Anterior cingulate cortex (tissue), 58 donors: ENCODE results near the gene DDR2.

Experiments
- DNase-seq, 58 donors: peaks; one replicate each; lab custom pipeline; 2025; lab: John Stamatoyannopoulos, UW

The DDR2 gene

GRCh38 chr1:162670928-162671663, 38.8 kb downstream of the DDR2 start:
- peak in 1 of 58 donors; percentile 18 for DNase-seq

GRCh38 chr1:162671664-162672410, 39.6 kb downstream of the DDR2 start:
- no peak for DNase-seq

- DNase-seq: no peak
These were observed 40.5 kb downstream of the DDR2 start for GRCh38 chr1:162672622-162673260.

GRCh38 chr1:162674034-162674608, 41.9 kb downstream of the DDR2 start:
- no peak for DNase-seq

GRCh38 chr1:162676087-162676486, 43.8 kb downstream of the DDR2 start:
- DNase-seq: peak in 4 of 58 donors; percentile 1 to 13 (median 2)

GRCh38 chr1:162676750-162677149, 44.5 kb downstream of the DDR2 start:
- no peak for DNase-seq

GRCh38 chr1:162677607-162678371, 45.5 kb downstream of the DDR2 start:
- no peak for DNase-seq

GRCh38 chr1:162678439-162678838, 46.2 kb downstream of the DDR2 start:
- DNase-seq: no peak

GRCh38 chr1:162679298-162679697, 47.0 kb downstream of the DDR2 start:
- no peak for DNase-seq

GRCh38 chr1:162680419-162681121, 48.3 kb downstream of the DDR2 start:
- no peak for DNase-seq

- no peak for DNase-seq
These were observed 48.8 kb downstream of the DDR2 start for GRCh38 chr1:162681122-162681436.

GRCh38 chr1:162682013-162682419, 49.8 kb downstream of the DDR2 start:
- no peak for DNase-seq

- DNase-seq: no peak
These were observed 55.6 kb downstream of the DDR2 start for GRCh38 chr1:162687870-162688269.

- no peak for DNase-seq
These were observed 56.3 kb downstream of the DDR2 start for GRCh38 chr1:162688521-162688920.

GRCh38 chr1:162688931-162689330, 56.7 kb downstream of the DDR2 start:
- no peak for DNase-seq

GRCh38 chr1:162689745-162690671, 57.7 kb downstream of the DDR2 start:
- DNase-seq: no peak

- DNase-seq: peak in 1 of 58 donors; percentile 5
These were observed 58.6 kb downstream of the DDR2 start for GRCh38 chr1:162690672-162691434.

GRCh38 chr1:162691999-162692575, 59.8 kb downstream of the DDR2 start:
- no peak for DNase-seq
